WI38 (cell line): ENCODE measurements around the gene PFDN2.
A peak's percentile ranks its signal among the peaks of the same experiment; 100 is the strongest.
"Not testable (repeated sequence)": the region's sequence is repeated elsewhere in the genome, so short reads cannot be mapped to it uniquely, and the experiment has no call there.

ENCODE experiments used
- H3K4me3 ChIP-seq: 2 replicates; pipeline ENCODE4 v1.5.1; 2011; ENCODE audit warnings: low read depth, mild to moderate bottlenecking, control low read depth, low read length
- TF ChIP-seq, protein P1 (sequence below): IDR thresholded peaks from 2 replicates; pipeline ENCODE4 v1.5.1; 2012; ENCODE audit warnings: low read depth, mild to moderate bottlenecking, control low read depth, low read length

PFDN2 gene

DNA sequence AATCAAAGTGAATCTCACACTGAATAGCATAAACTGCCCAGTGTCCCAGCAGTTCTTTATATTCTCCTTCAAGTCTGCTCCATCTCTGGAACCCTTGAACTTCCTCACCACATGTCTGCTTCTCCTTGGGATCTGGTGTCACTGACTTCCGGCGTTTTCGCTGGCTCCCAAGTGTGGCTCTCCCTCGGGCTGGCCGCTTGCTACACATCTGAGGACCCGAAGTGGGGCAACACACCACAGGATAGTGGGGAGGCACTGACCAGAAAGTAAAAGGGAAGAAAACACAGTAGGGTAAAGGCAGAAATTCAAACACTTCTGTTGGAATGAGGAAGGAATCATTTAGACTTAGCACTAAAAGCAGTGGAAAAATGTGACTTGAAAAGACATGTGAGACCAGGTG lies 5.1 kb upstream of the PFDN2 start:
- H3K4me3 ChIP-seq = no peak overlapping the region
- TF ChIP-seq, protein P1, sequence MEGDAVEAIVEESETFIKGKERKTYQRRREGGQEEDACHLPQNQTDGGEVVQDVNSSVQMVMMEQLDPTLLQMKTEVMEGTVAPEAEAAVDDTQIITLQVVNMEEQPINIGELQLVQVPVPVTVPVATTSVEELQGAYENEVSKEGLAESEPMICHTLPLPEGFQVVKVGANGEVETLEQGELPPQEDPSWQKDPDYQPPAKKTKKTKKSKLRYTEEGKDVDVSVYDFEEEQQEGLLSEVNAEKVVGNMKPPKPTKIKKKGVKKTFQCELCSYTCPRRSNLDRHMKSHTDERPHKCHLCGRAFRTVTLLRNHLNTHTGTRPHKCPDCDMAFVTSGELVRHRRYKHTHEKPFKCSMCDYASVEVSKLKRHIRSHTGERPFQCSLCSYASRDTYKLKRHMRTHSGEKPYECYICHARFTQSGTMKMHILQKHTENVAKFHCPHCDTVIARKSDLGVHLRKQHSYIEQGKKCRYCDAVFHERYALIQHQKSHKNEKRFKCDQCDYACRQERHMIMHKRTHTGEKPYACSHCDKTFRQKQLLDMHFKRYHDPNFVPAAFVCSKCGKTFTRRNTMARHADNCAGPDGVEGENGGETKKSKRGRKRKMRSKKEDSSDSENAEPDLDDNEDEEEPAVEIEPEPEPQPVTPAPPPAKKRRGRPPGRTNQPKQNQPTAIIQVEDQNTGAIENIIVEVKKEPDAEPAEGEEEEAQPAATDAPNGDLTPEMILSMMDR = no peak

DNA sequence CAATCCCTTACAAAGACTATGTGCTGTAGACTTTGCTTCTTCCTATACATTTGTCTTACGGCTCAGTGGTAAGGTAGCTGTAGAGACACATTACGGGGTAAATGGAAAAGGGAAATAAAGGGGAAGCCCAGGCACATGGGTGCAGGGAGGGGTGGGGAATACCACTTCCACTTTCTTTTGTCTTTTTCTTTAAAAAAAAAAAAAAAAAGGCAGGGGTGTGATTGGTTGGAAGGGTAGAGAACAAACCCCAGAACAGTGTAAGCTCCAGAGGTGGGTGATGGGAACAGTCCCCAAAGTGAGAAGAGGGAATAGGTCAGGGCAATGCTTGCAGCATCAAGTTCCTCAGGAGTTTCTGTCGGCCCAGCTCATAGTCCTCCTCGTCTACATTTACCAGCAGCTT lies 4.0 kb upstream of the PFDN2 start:
- H3K4me3 ChIP-seq = no peak overlapping the region
- TF ChIP-seq, protein P1 = no peak

GRCh38 chr1:161121042-161121650 lies 3.3 kb upstream of the PFDN2 start:
- TF ChIP-seq, protein P1 = no peak
- H3K4me3 ChIP-seq = no peak overlapping the region

GRCh38 chr1:161119092-161119903 lies 1.5 kb upstream of the PFDN2 start:
- TF ChIP-seq, protein P1 = peak; percentile 20; the same call in 1 of the 2 replicates
- peak overlapping the region; percentile 99 for H3K4me3 ChIP-seq

DNA sequence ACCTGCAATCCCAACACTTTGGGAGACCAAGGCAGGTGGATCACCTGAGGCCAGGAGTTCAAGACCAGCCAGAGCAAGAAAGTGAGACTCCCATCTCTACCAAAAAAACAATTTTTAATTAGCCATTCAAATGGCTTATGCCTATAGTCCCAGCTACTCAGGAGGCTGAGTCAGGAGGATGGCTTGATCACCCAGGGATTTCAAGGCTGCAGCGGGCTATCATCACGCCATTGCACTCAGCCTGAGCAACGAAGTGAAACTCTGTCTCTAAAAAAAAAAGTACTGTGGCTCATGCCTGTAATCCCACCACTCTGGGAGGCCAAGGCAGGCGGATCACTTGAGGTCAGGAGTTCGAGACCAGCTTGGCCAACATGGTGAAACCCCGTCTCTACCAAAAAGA lies 1.9 kb downstream of the PFDN2 start:
- not testable (repeated sequence) for H3K4me3 ChIP-seq

GRCh38 chr1:161115132-161115711 lies 2.6 kb downstream of the PFDN2 start:
- no peak overlapping the region for H3K4me3 ChIP-seq
- TF ChIP-seq, protein P1 = no peak

DNA sequence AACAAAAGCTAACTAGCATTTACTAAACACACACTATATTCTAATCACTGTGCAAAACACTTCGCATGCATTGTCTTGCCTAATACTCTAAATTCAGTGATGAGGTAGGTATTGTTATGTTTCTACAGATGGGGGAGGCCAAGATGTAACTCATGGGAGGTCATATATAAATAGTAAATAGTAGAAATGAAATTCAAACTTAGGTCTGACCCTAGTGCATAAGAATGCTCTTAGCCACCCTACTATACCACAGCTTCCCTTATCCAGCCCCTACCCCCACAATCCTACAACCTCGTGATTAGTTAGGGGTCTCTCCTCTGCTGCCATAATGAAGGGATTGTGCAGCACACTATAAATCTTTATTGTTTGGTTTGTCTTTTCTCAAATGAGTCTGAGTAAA lies 3.3 kb downstream of the PFDN2 start:
- H3K4me3 ChIP-seq = no peak overlapping the region
- TF ChIP-seq, protein P1 = no peak
